ENCODE data around the gene PKD1L1.
"Not testable (repeated sequence)": the region's sequence is repeated elsewhere in the genome, so short reads cannot be mapped to it uniquely, and the experiment has no call there.

PKD1L1 gene

GRCh38 chr7:47818796-47819606 lies 129.3 kb downstream of the PKD1L1 start:
- DNase-seq, result peak in 1 of 5 experiments; percentile 40

- no peak for DNase-seq
These were observed 130.3 kb downstream of the PKD1L1 start for GRCh38 chr7:47817917-47818316.

GRCh38 chr7:47816647-47817046 lies 131.6 kb downstream of the PKD1L1 start:
- no peak for DNase-seq

- DNase-seq, result no peak
These were observed 132.4 kb downstream of the PKD1L1 start for GRCh38 chr7:47815867-47816266.

GRCh38 chr7:47814905-47815613 lies 133.2 kb downstream of the PKD1L1 start:
- DNase-seq, result no peak

- DNase-seq, result no peak
These were observed 134.5 kb downstream of the PKD1L1 start for GRCh38 chr7:47813620-47814260.

GRCh38 chr7:47812429-47813136 lies 135.7 kb downstream of the PKD1L1 start:
- no peak for DNase-seq

GRCh38 chr7:47811632-47812380 lies 136.5 kb downstream of the PKD1L1 start:
- no peak for DNase-seq

- DNase-seq, result no peak
These were observed 138.9 kb downstream of the PKD1L1 start for GRCh38 chr7:47809387-47809786.

GRCh38 chr7:47808321-47808720 lies 139.9 kb downstream of the PKD1L1 start:
- DNase-seq, result no peak

- DNase-seq, result no peak
These were observed 140.5 kb downstream of the PKD1L1 start for GRCh38 chr7:47807756-47808155.

- no peak for DNase-seq
These were observed 141.1 kb downstream of the PKD1L1 start for GRCh38 chr7:47807126-47807525.

GRCh38 chr7:47806701-47807103 lies 141.6 kb downstream of the PKD1L1 start:
- DNase-seq, result no peak

- no peak for DNase-seq
These were observed 143.3 kb downstream of the PKD1L1 start for GRCh38 chr7:47804767-47805545.

GRCh38 chr7:47803846-47804245 lies 144.4 kb downstream of the PKD1L1 start:
- no peak for DNase-seq

GRCh38 chr7:47803025-47803424 lies 145.2 kb downstream of the PKD1L1 start:
- DNase-seq, result no peak

- DNase-seq, result no peak
These were observed 146.8 kb downstream of the PKD1L1 start for GRCh38 chr7:47801423-47801822.

- no peak for DNase-seq
These were observed 148.7 kb downstream of the PKD1L1 start for GRCh38 chr7:47799524-47799923.

- DNase-seq, result no peak
These were observed 151.9 kb downstream of the PKD1L1 start for GRCh38 chr7:47796347-47796746.

- no peak for DNase-seq
These were observed 152.6 kb downstream of the PKD1L1 start for GRCh38 chr7:47795631-47796030.

- not testable (repeated sequence) for DNase-seq
These were observed 153.1 kb downstream of the PKD1L1 start for GRCh38 chr7:47795126-47795525.

All from T-helper 2 cell (primary cell).